NOMO-1 treated with DMSO at 0.1 percent for 48 hours (cell line): ENCODE data around the gene FNDC10.
"Not testable (repeated sequence)": the region's sequence is repeated elsewhere in the genome, so short reads cannot be mapped to it uniquely, and the experiment has no call there.

ENCODE experiments used
- DNase-seq: peaks from one replicate; lab custom pipeline; 2025; ENCODE audit not compliant: unreplicated experiment; lab: John Stamatoyannopoulos, UW

The FNDC10 gene

DNA sequence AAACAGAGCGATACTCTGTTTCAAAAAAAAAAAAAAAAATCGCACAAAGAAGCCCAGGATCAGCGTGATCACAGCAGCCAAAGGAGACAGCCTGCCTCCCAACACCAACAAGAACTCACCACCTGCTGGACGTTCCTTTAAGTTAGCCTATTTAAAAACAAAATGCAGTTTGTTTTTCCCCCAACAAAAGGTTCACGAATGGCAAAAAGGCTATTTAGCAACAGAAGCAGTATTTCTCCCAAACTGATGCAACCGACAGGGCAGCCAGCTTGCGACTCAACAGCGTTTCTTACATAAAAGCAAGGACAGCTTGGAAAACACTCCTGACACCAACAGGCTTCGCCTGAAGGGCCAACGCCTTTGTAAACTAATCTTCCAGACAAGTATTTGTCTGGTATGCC, 32.0 kb downstream of the FNDC10 start:
- no peak for DNase-seq

DNA sequence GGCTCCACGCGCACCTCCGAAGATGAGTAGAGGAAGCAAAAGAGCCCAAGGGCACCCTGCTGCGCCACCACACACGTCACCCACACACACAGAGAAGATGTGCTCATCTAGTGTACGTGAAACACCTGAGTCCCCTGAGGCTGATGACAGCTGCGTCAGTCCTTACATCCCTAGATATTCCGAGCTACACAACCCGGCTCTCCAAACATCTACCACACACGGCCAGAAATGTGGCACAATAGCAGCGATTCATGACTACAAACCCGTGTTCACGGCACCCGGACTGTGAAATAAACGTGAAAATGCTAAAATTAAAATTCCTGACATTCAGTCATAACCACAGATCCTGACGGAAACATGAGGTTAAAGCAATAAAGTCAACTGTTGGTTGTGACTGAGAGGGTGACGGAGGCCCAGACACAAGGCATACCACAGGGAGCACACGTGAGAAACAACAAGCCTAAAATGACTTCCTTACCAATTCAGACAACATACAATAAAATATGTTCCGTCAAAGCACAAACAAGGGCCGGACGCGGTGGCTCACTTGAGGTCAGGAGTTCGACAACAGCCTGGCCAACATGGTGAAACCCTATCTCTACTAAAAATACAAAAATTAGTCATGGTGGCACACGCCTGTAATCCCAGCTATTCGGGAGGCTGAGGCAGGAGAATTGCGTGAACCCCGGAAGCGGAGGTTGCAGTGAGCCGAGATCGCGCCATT, 32.6 kb downstream of the FNDC10 start:
- DNase-seq: no peak

DNA sequence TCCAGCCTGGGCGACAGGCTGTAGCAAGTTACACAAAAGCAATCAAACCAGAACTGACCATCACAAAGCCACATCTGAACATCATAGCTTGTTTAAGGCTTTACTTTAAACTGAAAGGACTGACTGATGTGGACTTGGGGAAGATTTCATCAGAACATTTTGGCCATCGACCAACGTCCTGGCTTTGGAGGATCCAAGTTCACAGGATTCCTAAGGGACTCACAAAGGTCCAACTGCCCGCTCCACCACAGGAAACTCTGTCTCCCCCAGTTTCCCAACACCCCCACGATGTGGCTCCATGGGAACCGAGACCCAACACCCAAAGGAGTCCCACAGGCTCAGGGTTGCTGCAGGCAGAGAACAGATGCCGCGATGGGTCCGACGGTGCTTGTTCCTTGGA, 34.6 kb downstream of the FNDC10 start:
- no peak for DNase-seq

DNA sequence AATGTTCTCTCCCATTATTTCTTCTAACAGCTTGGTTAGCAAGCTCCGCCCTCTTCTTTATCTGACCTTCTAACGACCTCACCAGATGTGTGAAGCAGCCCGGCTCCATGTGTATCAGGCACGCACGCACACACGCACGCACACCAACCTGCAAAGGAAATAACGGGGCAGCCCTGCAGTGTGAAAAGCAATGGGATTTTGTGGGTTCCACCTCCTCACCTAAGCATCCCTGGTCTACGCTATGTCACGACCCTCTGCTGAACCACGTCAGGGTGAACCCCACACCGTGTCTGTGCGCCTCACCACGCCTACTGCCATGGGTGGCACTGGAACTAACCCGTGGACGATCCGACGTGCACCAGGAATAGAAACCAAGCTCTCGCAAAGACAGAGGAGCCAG, 35.7 kb downstream of the FNDC10 start:
- DNase-seq: no peak

DNA sequence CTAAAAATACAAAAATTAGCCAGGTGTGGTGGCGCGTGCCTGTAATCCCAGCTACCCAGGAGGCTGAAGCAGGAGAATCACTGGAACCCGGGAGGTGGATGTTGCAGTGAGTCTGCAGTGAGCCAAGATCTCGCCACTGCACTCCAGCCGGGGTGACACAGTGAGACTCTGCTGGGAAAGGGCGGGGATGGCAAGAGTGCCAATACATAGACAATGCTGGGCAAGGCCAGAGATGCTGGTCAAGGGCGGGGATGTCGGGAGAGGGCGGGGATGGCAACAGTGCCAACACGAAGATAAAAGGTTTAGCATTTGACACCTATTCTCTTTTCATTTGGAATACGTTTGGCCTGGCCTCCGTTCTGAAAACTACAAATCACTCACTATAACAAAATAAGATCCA, 36.2 kb downstream of the FNDC10 start:
- no peak for DNase-seq

DNA sequence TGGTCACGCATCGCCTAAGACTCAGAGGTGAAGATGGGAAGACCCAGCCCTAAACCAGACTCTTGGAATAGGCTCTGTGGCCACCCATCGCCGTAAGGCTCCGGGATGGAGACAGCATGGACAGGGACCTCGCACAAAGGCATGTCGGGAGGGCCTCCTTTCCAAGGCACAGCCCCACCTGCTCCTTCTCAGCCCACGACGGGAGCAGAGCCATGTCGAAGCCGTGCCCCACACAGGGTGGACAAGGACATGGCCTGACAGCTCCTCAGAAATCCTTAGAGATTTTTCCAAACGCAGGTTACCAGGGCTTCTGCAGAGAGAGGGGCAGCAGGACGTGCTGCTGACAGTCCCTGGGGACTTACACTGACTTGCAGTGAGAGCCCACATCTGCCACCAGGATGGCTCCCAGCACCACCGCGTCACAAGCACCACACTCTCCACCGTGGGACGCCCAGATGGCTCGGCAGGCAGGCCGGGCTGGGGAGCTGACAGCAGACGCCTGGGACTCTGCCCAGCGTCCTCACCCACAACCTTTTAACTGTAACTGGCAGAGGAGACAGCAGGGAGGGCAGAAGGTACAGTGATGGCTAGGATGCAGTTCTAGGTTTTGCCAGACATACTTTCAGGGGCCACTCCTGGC, 37.3 kb downstream of the FNDC10 start:
- no peak for DNase-seq

DNA sequence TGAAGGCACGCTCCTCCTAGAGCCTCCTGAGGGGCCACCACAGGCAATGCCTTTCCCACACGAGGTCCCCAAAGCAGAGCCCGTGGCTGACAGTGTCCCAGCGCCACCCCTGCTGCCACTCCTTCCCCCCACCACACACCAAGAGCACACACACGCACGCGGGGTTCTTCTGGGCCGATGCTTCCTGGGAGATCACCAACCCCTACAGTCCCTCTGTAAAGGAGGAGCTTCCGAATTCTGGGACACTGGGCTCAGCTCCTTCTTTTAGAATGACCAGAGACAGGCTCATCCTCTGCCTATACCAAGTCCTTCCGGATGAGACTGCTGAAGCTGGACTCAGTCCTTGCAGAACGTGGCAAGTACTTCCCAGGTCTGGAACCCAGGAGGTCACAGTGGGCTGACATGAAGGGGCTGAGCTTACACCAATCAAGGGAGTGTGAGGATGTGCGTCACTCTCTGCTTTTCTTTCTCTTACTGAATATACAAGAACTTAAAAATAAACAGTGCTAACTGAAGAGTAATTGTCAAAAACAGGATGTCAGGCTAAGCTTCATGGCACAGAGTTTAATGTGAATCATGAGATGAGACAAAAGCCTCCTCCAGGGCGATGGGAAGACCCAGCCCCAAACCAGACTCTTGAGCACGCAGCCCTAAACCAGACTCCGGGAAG, 38.0 kb downstream of the FNDC10 start:
- DNase-seq: no peak

DNA sequence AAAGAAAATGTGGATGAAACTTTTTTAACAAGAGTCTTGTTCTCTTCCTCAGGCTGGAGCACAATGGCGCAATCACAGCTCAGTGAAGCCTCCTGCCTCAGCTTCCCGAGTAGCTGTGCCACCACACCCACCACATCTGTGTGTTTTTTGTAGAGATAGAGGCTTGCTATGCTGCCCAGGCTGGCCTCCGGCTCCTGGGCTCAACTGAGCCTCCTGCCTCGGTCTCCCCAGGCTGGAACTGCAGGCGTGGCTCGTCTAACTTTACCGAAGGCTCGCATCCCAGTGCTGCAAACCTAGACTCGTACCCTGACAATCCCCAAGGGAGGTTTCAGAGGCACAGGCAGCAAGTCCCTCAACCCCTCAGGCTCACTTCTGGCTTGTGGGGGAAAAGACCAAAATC, 39.8 kb downstream of the FNDC10 start:
- no peak for DNase-seq

DNA sequence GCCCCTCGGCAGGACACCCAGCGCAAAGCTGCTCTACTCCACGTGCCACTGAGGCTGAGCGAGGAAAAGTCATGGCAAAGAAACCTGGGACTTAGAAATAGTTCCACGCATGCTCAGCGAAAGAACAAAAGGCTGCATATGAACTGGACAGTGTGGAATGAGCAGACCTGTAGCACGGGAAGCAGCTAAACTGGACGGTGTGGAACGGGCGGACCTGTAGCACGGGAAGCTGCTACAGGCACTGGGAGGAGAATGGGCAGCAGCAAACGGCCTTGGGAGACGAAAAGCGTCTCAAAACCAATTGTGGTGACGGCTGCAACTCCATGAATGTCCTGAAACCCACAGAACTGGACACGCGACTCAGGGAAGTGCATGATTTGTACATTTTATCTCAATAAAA, 40.9 kb downstream of the FNDC10 start:
- DNase-seq: no peak

DNA sequence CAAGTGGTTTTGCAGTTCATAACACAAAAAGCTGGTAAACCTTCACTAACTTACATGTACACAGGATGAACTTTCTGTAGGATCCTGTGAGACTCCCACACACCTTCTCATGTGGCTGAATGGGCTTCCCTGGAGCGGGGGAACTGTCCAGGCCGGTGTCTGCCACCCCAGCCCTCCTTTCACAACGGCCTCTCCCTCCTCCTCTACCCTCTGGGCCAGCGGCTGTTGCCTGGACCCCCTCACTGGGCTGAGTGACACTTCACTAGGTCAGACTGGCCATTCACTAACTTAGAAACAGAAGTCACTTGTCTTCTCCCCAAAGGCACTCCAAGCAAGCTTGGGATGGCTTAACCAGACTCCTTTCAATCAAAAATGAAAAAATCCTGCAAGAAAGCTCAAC, 41.3 kb downstream of the FNDC10 start:
- DNase-seq: no peak

DNA sequence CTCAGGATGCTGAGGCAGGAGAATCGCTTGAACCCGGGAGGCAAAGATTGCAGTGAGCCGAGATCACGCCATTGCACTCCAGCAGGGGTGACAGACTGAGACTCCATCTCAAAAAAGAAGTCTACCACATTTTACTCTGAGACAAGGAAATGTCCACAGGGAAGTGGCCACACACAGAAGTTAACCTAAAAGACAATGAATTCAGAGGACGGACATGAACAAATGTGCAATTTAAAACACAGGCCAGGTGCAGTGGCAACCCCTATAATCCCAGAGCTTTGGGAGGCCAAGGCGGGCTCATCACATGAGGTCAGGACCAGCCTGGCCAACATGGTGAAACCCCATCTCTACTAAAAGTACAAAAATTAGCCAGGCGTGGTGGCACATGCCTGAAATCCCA, 42.2 kb downstream of the FNDC10 start:
- not testable (repeated sequence) for DNase-seq

DNA sequence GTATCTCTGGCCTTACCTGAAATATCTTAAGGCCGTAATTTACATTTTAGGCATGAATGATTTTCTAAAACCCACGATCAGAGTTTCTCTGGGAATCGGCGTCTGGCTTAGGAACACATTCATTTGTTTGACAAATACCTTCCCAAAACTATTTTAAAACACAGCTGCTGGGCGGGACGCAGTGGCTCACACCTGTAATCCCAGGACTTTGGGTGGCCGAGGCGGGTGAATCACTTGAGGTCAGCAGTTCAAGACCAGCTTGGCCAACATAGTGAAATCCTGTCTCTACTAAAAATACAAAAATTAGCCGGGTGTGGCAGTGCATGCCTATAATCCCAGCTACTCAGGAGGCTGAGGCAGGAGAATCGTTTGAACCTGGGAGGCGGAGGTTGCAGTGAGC, 43.0 kb downstream of the FNDC10 start:
- DNase-seq: not testable (repeated sequence)

DNA sequence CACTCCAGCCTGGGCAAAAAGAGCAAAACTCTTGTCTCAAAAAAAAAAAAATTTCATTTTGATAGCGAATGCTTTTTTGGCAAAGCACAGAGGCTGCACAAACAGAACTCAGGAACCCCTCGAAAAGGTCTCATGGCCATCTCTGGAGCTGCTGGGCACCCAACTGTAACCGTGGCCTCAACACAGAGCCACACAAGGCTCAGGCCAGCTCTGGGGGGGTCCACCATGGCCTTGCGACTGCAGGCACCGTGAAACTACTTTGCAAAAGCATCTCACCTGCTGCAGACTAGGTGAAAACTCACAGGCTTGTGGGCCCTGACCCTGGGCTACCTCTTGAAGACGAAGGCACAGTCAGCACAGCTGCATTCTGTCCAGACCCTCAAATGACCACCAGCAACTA, 43.4 kb downstream of the FNDC10 start:
- no peak for DNase-seq

DNA sequence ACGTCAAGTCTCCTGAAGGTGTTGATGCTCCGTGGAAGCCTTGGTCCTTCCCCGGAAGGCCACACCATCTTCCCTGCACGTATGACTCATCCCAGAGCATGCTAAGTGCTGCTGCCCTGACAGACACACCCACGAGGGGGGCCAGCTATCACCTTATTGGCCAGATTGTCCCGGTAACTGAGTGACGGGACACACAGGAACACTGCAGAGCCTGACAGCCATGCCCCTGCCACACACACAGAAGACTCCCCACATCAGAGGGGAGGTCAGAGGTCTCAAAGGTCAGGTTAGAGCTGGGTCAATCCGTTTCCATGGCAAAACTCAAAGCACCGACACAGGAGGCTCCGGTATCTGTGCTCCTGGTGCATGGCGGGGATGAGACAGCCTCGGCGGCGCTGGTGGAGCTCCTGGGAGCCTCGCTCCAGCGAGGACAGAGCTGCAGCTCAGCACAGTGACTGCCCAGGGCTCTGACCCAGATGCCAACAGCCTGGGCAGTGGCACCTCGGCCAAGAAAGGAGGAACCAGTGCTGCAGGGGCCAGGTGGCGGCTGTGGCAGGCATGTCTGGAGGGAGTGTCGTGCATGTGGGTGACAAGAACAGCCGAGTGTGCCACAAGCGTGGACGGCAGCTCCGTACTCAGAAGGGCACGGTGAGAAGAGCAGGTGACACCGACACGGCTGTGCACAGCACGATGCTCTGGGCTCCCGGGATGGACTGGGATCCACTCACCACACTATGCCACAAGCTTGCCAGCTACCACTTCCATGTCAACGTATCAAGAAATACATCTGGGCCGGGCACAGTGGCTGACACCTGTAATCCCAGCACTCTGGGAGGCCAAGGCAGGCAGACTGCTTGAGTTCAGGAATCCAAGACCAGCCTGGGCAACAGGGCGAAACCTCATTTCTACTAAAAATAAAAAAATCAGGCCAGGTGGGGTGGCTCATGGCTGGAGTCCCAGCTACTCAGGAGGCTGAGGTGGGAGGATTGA, 44.7 kb downstream of the FNDC10 start:
- no peak for DNase-seq

DNA sequence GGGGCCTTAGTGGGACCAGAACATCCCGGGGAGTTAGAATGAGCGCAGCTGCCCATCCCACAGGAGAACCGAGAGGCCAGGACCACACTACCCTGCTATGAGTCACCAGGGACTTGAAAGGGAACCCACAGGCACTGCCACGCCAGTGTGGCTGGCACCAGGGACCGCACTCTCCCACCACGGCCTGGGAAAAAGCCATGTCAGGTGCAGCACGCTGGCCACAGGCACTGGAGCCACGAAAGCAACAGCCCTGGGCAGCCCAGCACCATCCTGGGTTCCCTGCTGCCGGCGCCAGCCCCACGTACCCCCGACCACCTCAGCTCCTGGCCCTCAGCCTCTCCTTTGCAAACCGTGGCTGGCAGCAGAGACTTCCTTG, 45.4 kb downstream of the FNDC10 start:
- DNase-seq: no peak

DNA sequence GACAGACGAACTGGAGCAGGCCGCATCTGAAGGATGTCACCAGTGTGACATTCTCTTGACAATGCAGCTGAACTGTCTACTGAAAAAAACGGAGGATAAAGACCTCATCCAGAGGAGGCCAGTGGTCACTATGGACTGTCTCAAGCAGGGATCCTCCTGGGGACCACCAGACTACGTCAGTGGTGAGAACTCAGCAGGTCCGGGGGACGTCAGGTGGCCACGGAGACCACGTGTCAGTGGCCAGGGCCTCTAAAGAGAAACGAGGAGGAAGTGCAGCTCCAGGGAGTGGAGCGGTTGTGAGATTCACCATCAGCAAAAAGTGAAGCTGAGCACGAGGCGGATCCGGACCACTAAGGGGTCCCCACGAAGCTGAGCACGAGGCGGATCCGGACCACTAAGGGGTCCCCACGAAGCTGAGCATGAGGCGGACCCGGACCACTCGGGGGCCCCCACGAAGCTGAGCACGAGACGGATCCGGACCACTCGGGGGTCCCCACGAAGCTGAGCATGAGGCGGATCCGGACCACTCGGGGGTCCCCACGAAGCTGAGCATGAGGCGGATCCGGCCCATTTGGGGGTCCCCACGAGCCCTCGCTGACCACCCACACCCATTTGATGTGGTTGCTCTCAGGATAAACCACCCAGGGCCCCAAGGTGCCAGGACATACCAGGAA, 46.0 kb downstream of the FNDC10 start:
- no peak for DNase-seq

DNA sequence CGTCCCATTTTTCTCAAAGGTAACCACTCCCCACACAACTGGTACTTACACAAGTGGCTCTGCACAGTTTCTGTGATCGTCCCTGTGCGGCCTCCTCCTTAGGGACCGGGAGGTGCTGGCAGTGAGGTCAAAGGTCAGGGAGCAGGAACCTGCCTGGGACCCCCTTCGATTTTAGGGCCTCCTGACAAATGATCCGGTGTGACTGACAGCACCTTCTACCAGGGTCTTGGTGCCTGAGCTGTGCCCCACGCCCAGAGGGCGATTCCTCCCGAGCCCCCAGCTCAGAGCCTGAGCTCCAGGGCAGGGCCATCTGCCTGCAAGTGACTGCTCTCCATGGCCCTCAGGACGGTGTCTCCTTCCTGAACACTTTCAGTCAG, 47.7 kb downstream of the FNDC10 start:
- DNase-seq: no peak

DNA sequence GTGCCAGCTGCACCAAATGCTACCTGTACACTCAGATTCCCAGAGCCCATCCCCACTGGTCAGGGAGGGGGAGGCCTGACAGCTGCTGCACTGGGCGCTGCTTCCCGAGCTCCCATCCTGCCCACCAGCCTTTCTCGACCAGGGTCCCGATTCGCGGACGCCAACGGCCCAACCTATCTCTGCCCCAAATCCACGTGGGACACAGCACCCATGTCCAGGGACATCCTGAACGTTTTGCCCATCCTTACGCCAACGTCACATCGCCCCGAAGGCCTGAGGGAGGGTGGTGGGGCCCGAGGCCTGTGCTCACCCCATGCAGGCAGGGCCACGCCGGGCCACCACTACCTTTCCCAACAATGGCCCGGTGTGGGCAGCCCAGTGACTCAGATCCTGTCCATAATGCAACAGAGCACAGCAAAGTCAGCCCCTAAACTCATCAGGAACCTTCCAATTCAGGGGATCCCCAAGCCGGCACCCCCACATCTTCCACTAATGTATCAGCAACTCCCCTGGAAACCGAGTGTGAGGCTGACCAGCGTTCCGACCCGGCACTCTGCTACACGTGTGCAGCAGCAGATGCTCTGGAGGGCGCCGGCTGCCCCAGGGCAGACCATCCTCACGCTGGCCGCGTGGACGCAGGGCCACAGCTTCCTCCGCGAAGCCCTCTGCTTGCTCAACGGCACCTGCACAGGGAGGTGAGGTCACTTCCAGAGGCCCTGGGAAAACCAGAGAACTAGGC, 48.2 kb downstream of the FNDC10 start:
- no peak for DNase-seq

DNA sequence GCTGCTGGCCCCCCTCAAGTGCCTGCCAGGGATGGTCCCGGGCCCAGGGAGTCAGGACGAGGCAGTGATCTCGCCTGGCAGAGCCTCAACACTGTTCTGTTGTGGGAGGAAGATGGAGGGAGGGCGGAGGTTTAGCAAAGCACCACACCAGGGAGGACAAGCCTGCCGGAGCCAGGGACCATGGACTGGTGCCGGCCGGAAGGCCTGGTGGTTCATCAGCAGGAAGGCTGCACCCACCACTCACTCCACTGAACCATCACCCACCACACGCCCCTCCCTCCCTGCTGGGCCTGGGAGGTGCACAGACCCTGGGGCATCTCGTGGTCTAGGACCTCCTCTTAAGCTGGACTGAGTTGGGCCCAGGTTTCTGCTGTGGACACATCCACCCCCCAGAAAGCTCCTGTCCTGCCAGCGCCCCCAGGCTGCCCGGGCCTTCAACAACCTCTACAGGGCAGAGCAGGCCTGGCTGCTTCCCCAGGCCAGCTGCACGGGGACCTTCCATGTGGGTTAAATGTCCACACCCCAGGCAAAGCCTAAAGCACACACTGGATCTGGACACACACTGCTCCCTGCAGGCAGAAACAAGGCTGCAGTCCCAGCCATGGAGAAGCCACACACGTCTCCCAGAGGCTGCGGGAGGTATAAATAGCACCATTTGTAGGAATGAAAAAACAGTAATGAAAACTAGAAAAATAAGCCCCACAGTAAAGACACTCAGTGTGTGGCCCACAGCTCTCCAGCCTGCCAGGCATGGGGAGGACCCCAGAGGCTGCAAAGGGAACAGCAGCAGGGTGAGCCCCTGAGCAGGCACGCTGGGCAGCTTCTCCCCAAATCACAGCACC, 49.1 kb downstream of the FNDC10 start:
- DNase-seq: no peak
